HG02852 (cell line): ENCODE measurements around the gene BABAM2.
"Not testable (repeated sequence)": the region's sequence is repeated elsewhere in the genome, so short reads cannot be mapped to it uniquely, and the experiment has no call there.

ENCODE experiments used
- ATAC-seq: cut with Tn5 transposase; IDR thresholded peaks from one replicate; pipeline ENCODE4 v1.9.1; 2021; ENCODE audit warnings: mild to moderate bottlenecking, moderate library complexity; ENCODE audit not compliant: unreplicated experiment

BABAM2 gene

GRCh38 chr2:27968957-27969356 lies 78.4 kb downstream of the BABAM2 start:
- not testable (repeated sequence) for ATAC-seq

DNA sequence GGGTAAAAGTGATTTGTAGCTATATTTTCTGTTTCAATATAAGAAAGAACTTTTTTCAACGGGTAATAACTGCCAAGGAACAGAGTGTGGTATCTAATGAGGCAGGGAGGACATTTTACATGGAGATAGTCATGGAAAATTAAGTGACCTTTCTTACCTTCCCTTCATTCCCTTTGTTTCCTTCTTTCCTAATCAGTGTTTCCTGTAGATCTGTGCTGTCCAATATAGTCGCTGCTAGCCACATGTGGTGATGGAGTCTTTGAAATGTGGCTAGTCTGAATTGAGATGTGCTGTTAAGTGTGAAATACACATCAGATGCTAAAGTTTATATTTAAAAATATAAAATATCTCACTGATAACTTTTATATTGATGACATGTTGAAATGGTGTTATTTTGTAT lies 81.8 kb downstream of the BABAM2 start:
- no peak for ATAC-seq

DNA sequence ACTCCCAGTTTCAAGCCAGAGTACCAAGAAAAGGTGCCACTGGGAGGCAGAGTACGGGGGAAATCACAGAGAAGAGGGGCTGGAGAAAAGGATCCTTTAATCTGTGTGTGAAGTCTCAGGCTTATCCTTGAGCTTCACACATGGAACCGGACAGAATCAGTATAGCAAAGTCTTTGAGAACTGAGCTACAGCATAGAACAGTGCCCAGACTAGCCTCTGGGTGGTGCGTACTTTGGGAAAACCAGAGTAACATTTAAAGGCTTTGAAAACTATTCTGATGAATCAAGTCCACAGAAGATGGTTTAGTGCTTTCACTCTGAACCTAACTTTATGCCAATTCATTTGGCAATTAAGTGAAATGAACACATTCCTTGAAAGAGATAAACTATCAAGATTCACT lies 83.1 kb downstream of the BABAM2 start:
- ATAC-seq: no peak

GRCh38 chr2:27976308-27976707 lies 85.8 kb downstream of the BABAM2 start:
- no peak for ATAC-seq

DNA sequence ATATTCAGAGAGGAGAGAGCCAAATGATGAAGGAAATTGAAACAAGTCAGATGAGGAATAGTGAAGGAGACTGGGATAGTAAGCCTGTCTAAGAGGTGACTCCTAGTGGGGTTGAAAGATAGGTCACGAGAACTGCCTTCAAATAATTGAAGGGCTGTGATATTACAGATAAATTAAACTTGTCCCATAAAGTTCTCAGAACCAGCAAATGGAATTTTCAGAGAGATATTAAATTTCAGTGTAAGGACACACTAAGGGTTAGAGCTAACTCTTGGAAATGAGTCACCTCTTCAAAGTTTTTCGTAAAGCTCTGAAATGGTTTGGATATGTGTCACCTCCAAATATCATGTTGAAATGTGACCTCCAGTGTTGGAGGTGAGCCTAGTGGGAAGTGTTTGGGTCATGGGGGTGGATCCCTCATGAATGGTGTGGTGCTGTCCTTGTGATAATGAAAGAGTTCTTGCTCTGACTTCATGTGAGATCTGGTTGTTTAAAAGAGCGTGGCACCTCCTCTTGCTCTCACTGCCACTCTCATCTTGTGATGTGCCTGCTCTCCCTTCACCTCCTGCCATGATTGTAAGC lies 87.3 kb downstream of the BABAM2 start:
- ATAC-seq: no peak

GRCh38 chr2:27978761-27979160 lies 88.2 kb downstream of the BABAM2 start:
- ATAC-seq: not testable (repeated sequence)

GRCh38 chr2:27980242-27980641 lies 89.7 kb downstream of the BABAM2 start:
- ATAC-seq: no peak

- no peak for ATAC-seq
Observed at GRCh38 chr2:27984153-27984552, 93.6 kb downstream of the BABAM2 start.

DNA sequence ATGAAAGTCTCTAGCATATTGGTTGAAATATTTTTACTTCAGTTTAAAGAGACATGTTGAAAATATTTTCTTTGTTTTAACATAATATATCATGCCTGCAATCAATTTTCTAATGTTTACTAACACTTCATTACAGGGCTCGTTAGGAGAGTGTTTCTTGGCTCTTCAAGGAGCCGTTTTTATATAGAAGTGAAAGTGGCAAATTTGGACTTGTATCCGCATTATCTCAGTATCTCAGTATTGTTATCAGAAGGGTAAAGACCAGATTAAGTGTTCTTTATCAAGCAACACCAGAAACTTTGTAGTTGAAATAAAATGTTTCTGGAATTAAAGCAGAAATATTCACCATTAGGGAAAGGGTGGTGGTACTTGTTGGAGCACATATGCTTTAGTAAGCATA lies 97.8 kb downstream of the BABAM2 start:
- ATAC-seq: no peak

DNA sequence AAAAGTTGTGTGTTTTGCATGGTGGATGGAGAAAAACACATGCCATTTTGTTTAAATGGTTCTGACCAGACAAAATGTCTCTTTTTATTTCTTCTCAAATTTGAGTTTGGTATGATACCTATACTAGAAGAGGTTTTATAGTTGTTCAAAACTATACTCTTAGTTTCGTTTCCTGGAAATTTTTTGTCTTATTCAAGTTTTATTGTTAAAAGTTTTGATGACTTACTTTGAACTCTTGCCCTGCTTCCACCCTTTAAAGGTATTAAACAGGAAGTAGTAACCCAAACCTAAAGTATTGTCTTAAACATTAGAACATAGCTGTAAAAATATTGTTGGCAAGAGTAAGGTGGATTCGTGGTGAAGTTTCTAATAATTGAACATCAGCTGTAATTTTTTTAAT lies 98.2 kb downstream of the BABAM2 start:
- no peak for ATAC-seq

DNA sequence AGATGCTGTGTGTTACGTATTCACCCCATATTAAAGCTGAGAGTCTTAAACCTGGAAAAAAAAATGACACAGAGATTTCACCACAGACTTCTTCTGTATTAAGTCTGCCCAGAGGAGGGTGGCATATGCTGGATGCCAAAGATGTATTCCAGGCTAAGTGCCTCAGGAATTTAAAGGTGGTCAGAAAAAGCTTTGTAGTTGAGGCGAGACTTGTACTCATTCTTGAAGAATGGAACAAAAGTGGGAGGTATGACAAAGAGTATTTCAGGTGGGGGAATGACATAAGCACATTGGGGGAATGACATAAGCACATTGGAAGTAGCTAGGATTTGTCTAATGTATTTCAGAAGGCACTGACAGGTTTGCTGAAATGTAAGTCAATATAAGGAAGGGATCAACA lies 98.6 kb downstream of the BABAM2 start:
- no peak for ATAC-seq

GRCh38 chr2:27990030-27990590 lies 99.6 kb downstream of the BABAM2 start:
- no peak for ATAC-seq

- no peak for ATAC-seq
Observed at GRCh38 chr2:27991146-27991545, 100.6 kb downstream of the BABAM2 start.

DNA sequence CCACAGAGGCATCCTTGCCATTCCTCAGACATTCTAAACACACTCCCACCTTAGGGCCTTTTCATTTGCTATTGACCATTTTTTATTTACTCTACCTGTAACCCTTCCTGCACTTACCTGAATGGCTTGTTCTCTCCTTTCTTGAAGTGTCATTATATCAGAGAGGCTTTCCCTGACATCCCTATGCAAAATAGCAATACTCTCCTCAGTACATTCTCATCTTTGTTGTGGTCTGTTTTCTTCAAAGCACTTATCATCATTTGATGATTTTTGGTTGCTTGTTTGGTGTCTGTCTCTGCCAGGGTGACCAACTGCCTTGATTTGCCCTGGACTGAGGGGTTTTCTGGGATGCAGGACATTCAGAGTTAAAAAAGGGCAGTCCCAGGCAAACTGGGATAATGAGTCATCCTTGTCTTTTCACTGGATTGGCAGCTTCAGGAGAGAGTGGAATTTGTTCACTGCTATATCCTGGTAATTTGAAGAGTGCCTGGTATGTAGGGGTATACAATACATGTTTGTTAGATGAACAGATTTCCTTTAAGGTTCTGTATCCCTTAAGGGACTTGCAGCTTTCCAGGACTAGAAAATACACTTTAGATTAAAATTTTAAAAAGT lies 102.4 kb downstream of the BABAM2 start:
- no peak for ATAC-seq

DNA sequence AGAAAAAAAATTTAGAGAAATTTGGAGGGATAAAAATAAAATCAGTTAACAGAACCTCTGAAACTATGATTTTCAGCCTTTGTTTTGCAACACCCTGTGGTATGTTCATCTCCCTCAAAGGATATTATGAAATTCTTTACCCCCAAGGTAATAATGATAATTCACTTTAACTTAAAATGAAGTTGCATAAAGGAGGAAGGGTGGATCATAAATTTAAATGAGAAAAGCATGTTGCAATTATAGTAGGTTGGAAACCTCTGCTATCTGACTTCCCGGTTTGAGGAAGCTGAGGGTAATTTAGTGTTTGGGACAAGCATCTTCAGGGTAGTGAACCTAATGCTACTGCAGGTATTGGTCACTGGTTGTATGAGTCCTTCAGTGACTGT lies 102.9 kb downstream of the BABAM2 start:
- no peak for ATAC-seq

DNA sequence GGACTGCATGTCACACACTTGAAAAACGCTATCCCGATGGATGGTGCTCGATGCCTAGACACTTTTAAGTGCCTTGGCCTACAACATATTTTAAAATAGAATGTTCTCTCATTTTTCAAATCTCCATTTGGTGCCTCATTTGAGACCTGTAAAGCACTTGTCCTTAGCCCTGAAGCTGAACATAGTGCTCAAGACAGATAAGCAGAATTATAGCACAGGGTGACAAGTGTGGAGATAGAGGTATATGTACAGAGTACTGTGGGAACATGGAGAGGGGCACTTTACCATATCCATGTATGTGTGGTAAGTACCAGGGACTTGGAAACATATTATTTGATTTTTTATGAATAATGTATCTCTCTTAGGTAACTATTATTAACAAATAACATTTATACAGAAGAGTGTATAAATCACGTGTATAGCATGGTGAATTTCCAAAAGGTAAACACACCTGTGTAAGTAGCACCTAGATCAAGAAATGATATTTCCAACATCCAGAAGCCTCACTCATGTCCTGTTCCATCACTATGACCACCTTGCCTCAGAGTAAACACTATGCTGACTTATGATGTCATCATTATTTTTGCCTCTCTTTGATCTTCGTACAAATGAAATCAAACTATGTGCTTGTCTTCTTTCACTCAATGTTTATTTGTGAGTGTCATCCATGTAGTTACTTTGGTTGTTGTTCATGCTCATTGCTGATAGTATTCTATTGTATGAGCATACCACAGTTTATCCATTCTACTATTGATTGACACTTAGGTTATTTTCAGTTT lies 103.6 kb downstream of the BABAM2 start:
- ATAC-seq: no peak

DNA sequence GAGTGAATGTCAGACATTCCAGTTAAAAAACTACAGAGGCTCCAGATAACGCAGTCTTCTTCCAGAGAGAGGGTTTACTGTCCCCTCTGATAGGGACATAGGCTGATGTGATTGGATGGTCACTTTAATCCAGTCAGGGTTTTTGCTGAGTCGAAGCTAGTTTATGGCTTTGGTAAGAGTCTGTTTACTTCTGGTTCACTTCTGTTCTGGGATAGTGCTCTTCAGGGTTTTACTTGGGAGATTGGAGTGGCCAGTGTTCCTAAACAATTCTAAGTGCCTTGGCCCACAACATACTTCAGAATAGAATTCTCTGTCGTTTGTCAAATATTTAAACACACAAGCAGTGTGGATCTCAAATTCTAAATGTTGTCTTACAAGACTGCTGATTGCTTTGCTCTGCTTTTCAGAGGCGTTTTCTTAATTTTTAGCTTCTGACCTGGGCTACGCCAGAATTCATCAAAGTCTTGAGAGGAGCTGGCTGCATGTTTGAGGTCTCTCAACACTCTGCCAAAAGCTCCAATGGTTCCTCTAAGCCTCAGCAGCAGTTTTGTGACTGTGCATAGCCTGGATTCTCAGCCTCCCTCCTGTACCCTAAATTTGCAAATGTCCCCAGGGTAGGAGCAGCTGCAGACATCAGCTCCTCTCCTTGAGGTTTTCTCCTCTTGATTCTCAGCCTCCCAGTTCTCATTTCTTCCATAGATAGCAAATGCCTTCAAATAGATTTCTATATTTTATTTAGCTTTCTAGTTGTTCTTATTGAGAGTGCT lies 105.8 kb downstream of the BABAM2 start:
- no peak for ATAC-seq

DNA sequence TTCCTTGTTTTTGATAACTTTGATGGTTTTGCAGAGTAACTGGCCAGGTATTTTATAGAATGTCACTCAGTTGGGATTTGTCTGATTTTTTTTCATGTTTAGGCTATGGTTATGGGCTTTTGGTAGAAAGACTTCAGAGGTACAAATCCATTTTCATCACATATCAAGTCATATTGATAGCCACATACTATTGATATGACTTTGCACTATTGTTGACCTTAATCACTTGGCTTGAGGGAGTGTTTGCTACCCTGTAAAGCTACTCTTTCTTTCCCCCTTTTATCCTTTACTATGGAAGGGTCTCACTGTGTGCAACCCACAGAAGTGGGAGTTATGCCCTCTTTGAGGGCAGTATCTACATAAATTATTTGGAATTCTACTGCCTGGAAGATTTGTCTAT lies 109.8 kb downstream of the BABAM2 start:
- ATAC-seq: no peak

GRCh38 chr2:28002181-28002580 lies 111.7 kb downstream of the BABAM2 start:
- ATAC-seq: no peak

DNA sequence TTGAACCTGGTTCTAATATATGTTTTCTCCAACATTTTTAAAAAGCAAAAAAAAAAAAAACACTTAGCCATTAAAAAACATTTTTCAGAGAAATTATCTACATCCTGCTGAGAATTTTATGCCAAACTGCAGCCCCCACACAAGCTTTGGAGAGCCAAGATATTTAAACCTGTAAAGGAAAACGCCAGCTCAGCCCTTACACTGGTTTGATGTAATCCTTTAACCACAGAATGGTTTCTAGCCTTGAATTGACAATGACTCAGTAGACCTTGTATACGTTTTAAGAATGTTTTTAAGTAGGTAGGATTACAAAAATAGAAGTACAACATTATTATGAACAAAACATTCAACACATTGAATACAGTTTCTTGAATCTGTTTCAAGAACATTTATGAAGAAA lies 113.6 kb downstream of the BABAM2 start:
- ATAC-seq: no peak

GRCh38 chr2:28009732-28010131 lies 119.2 kb downstream of the BABAM2 start:
- ATAC-seq: no peak
